SKM-1 treated with dmso at 0.1 percent for 144 hours (cell line): ENCODE results near the gene TLX2.
A peak's percentile ranks its signal among the peaks of the same experiment; 100 is the strongest.
"Not testable (repeated sequence)": the region's sequence is repeated elsewhere in the genome, so short reads cannot be mapped to it uniquely, and the experiment has no call there.

Source experiments
- DNase-seq: peaks from one replicate; lab custom pipeline; 2025; ENCODE audit not compliant: unreplicated experiment; lab: John Stamatoyannopoulos, UW

Gene TLX2

DNA sequence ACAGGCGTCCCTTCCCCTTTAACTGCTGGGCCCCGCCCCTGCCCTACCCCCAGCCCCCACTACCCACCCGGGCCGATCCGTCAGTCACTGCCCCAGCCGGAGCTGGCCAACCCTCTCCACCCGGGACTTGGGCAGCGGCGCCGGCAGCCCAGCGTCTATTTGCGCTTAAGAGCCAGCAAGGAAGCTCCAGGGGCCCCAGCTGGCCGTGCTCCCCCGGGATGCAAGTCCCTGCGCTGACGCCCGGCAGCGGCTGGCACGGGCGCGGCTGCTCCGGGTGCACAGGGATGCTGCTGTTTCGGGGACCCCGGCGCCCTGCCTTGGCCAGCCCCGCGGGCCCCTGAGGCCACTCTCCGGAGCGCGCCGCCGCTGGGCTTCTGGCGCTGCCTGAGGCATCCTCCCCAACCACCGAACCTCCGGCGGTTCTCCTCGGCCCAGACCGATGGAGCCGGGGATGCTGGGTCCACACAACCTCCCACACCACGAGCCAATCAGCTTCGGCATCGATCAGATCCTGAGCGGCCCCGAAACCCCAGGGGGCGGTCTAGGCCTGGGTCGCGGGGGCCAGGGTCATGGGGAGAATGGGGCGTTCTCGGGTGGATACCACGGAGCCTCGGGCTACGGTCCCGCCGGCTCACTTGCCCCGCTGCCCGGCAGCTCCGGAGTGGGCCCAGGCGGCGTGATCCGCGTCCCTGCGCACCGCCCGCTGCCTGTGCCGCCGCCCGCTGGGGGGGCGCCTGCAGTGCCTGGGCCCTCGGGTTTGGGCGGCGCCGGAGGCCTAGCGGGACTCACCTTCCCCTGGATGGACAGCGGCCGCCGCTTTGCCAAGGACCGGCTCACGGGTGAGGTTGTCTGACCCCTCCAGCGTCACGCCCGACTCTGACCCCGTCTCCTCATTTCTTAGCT, at the start of gene TLX2:
Gene TLX2, plus strand, starts transcription at position 83 of the 903 bp plus-strand sequence. Its CDS starts 357 bp downstream, at position 440.
- no peak for DNase-seq

DNA sequence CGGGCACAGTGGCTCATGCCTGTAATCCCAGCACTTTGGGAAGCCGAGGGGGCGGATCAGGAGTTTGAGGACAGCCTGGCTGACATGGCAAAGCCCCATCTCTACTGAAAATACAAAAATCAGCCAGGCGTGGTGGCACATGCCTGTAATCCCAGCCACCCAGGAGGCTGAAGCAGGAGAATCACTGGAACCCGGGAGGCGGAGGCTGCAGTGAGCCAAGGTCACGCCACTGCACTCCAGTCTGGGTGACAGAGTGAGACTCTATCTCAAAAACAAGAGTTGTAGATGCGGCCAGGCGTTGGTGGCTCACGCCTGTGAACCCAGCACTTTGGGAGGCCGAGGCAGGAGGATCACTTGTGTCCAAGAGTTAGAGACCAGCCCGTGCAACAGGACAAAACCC, 43.5 kb upstream of the TLX2 start:
- not testable (repeated sequence) for DNase-seq

DNA sequence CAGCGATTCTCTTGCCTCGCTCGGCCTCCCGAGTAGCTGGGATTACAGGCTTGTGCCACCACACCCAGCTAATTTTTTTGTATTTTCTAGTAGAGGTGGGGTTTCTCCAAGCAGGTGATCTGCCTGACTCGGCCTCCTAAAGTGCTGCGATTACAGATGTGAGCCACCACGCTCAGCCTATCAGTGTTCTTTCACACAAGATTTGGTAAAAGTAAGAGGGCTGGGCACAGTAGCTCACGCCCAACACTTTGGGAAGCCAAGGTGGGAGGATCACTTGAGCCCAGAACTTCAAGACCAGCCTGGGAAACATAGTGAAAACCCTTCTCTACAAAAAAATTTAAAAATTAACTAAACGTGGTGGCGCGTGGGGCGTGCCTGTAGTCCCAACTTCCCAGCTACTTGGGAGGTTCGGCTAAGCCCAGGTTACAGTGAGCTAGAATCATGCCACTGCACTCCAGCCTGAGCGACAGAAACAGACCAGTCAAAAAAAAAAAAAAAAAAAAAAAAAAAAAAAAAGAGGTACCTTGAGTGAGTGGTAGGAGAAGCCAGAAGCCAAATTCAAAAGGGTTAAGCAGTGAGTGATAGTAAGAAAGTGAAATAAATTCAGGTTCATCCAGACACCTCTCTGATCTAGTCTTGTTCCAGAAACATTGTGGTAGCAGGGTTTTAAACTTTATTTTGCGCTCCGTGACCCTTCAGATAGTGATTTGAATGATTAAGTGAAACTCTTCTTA, 42.8 kb upstream of the TLX2 start:
- DNase-seq = no peak

DNA sequence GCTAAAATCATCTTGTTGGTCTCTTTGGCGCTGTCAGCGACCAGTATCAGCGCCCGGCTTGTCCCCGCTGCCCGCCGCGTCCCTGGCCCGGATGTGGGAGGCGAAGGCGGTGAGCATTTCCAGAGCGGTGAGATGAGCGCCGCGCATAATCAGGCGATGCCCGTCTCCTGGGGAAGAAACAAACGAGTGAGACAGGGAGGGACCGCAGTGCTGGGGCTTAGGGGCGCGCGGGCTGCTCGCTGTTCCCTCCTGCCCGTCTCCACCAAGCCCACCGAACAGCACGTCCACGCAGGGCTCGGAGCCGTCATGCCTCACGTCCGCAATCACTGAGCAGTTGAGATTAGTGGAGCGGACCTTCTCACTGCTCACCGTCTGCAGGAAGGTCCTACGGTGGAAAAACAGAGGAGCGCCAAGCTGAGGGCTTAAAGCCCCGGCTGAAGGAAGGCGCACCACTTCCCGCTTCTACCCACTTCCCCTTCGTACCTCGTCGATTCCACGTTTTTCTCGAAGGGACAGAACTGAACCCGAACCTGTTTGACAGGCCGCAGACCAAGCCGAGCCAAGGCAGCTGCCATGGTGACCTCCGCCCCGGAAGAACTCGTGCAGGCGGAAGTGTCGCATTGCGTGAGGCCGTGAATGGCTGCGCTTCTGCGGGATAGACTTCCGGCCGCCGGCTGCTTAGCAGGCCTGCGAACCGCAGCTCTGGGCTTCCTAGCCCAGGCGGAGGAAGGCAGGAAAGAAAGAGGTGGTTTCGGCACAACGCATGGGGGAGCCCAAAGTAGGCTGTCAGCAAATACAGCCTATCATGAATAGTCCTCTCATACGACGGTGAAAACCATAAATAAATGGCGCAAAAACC, 41.9 kb upstream of the TLX2 start, which contains the start of gene MRPL53:
Gene MRPL53, minus strand, starts transcription at position 595 of the 859 bp plus-strand sequence. Its CDS starts 20 bp downstream, at position 575.
- peak; percentile 82 for DNase-seq

GRCh38 chr2:74472945-74473258, 41.3 kb upstream of the TLX2 start:
- no peak for DNase-seq

DNA sequence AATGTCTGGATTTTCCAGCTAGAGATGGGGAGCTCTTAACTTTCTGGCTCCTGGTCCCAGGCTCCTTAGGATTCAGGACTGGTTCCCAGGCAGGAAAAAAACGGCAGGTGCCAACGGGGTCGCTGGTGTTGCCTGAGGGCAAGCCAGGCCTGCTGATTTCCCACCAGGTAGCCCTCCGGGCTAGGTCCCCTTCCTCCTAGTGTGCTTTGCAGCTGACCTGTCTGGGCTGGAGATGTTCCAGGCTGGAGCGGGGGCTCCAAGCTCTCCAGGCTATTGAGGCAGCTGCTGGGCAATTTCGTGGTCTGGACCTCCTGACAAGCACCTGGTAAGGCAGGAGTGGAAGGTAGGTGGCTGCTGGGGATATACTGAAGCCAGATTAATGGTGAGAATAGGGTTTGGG, 39.8 kb upstream of the TLX2 start:
- DNase-seq = no peak

DNA sequence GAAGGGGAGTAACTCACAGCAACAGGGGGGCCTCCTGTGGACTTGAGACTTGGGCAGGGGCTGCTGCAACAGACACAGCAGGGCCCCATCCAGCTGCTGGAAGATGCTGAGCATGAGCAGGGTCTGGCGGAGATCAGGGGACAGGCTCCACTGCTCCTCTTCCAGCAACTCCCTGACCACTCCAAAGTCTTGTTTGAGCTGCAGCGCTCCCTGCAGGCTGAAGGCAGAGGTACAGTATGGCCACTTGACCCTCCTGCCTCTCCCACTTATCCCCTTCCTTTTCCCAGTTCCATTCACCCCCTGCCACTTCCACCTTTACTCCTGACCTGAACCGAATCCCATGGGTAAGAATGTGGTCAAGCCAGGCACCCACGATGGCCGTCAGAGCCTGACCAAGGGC, 39.4 kb upstream of the TLX2 start:
- DNase-seq = no peak

DNA sequence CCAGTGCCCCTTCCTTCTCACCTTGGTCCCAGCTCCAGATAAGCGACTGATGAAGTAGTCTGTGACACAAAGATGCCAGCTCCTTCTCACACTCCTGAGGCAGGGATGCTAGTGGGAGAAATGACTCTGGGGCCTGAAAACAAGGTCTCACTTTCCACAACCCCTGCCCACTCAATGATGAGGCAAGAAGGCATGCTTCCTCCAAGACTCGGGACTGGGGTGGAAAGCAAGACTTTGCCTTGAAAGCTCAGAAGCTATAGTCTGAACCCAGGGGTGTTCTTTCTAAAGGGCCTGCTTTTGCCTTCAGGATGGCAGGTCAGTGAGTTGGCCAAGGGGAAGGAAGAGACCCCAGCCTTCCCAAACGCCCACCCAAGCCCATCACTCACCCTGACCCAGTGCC, 32.8 kb upstream of the TLX2 start:
- DNase-seq = no peak

DNA sequence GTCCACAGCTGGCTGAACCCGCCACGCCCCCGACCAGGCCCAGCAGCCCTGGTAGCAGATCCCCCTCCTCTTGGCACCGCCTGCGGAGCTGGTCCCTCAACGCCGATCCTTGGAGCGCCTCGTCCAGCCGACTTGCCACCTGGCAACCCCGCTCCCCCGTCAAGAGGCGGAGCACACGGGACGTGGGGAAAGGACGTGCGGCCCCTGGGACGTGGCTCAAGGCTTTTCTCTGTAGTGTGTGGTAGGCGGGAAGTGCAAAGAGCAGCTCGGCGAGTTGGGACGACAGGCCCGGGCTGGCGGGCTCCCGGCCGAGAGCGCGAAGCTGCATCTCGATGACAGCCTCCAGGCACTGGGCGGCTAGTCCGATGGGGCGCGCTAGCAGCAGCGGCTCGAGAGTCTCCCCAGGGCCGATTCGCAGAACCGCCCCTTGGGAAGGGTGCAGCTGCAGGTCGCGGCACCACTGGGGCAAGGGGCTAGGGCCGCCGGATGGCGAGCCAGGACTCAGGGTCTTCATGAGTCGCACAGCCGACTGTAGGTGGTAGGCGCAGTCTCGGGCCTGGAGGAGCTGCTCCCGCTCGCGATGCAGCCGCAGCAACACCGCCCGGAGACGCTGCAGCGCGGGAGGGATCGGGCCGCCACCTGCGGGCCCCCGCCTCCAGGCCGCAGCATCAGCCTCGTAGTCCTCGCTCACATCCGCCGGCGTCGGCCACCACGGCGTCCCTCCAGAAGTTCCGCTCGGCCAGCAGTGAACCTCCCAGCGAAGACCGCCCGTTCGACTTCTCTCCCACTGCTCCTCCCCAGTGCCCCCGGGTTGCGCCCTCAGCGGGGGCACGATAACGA, 32.1 kb upstream of the TLX2 start:
- peak; percentile 24 for DNase-seq

DNA sequence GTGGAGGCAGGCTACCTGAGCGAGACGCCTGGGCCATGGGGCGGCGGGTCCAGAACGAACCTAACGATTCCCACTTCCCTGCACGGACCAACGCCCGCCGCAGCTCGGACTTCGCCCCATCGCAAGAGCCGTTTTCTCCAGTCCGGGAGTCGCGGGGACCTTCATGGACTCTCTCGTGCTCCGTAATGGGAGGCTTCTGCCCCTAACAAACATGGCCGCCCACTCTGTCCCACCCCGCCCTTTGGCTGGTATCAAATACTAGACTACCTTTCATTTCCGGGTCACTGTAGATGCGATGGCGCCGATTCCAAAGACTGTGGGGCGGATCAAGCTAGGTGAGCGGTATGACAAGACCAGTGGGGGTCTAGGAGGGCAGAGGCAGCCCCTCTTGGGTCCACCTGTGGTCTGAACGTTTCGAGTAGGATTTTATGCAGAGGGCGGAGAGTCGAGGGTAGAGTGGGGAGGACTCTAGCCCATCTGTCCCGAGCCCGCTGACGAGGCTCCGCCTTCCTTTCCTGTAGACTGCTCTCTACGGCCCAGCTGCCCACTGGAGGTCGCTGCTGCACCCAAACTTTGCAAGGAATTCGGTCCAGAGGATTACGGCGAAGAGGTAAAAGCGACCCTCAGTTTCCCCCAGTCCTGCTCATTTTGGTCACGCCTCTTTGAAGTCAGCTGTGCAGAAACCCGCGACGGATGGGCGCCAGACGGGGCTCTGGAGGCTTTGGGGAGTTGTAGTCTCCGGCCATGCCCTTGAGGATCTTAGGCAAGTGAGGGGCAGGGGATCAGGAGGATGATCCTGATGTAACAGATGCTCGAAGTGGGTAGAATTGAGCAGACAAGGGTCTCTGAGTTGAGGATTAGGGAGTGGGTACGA, 31.2 kb upstream of the TLX2 start, which contains the start of the genes CCDC142 and TTC31:
Gene CCDC142, minus strand, starts transcription at position 198 of the 874 bp plus-strand sequence. Its CDS starts 161 bp downstream, at position 37.
Gene TTC31, plus strand, starts transcription at position 281 of the 874 bp plus-strand sequence. Its CDS starts 15 bp downstream, at position 296.
- DNase-seq = peak; percentile 95

DNA sequence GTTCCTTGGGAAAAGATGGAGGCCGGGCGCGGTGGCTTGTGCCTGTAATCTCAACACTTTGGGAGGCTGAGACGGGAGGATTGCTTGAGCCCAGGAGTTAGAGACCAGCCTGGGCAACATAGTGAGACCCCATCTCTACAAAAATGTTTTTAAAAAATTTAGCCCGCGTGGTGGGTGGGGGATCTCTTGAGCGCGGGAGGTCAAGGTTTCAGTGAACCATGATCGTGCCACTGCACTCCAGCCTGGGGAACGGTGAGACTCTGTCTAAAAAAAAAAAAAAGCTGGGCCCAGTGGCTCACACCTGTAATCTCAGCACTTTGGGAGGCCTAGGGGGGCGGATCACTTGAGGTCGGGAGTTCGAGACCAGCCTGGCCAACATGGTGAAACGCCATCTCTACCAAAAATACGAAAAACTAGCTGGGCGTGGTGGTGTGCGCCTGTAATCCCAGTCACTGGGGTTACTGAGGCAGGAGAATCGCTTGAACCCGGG, 30.5 kb upstream of the TLX2 start:
- not testable (repeated sequence) for DNase-seq

GRCh38 chr2:74486141-74486540, 28.1 kb upstream of the TLX2 start:
- no peak for DNase-seq

DNA sequence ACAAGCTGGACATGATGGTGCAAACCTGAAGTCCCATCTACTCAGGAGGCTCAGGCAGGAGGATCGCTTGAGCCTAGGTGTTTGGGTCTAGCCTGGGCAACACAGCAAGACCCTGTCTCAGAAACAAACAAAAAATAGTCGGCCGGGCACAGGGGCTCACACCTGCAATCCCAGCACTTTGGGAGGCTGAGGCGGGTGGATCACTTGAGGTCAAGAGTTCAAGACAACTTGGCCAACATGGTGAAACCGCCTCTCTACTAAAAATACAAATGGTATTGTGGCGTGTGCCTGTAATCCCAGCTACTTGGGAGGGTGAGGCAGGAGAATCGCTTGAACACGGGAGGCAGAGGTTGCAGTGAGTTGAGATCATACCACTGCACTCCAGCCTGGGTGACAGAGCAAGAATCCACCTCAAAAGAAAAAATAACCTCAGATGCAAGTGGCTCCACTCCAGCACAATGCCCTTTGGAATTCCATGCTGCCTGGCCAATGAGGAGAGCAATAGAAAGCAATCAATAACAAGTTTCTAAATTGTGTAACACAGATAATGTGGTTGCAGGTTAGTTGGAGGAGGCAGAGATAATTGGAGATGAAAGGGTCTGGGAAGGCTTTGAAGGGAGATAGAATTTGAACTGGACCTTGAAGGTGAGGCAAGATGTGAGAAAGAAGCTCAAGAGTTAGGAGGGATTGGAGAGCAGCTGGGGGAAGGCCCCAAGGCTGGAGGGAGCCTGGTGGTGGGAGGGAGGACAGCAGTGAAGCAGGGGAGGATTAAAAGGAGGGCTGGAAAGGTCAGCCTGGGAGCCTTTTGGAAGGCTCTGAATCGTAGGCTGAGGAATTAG, 25.4 kb upstream of the TLX2 start:
- no peak for DNase-seq

DNA sequence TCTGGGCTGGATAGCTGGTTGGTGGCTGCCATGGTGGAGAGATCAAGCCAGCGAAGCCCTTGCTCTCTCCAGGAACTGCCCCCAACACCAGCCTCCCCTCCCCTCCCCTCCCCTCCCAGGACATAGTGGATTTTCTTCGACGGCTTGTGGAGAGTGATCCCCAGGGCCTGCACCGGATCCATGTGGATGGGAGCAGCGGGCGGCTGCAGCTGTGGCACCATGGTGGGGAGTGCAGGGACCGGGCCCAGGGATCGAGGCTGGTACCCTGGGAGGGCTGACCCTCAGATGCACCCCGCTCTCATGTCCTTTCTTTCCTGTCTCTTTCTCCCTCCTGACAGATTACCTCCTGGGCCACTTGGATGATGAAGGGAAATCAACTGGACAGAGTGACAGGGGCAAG, 24.3 kb upstream of the TLX2 start:
- DNase-seq = no peak

GRCh38 chr2:74491648-74492544, 22.4 kb upstream of the TLX2 start:
- DNase-seq = no peak

GRCh38 chr2:74493546-74493945, 20.7 kb upstream of the TLX2 start:
- DNase-seq = no peak

- no peak for DNase-seq
These were observed 18.8 kb upstream of the TLX2 start for GRCh38 chr2:74495440-74495839.
